K562 (cell line): ENCODE data around the gene CRKL. TPM values are rescaled to one million over a fixed set of nuclear protein-coding genes. Genes with fewer than 3 reads are reported as not detected.

Experiments
- DPF2 ChIP-seq: fragments of 450-650 bp; IDR thresholded peaks from 2 replicates; pipeline ENCODE4 v1.6.1; 2016
- ESRRA ChIP-seq: fragments of 450-650 bp; IDR thresholded peaks from 2 replicates; pipeline ENCODE4 v1.6.1; 2014; ENCODE audit warnings: low read depth, mild to moderate bottlenecking, moderate library complexity, borderline replicate concordance
- ETV6 ChIP-seq, 3 experiments: fragments of 150-350 bp in 1 of 3; sonication (generic) in 1 of 3; formaldehyde crosslinking in 1 of 3; IDR thresholded peaks; 2 replicates each; pipeline versions ENCODE4 v1.6.1 to v1.8.0; 2014 to 2022; ENCODE audit warnings: borderline replicate concordance in 2 of 3, low read depth in 2 of 3, antibody characterized with exemption in 1 of 3, low read length in 1 of 3, mild to moderate bottlenecking in 1 of 3, missing genetic modification reagents in 1 of 3
- GATAD2A ChIP-seq: fragments of 450-650 bp; IDR thresholded peaks from 2 replicates; pipeline ENCODE4 v1.6.1; 2017
- GATAD2B ChIP-seq: fragments of 450-650 bp; IDR thresholded peaks from 2 replicates; pipeline ENCODE4 v1.6.1; 2017; ENCODE audit warnings: mild to moderate bottlenecking, borderline replicate concordance
- MEIS2 ChIP-seq: fragments of 450-650 bp; IDR thresholded peaks from 2 replicates; pipeline ENCODE4 v1.6.1; 2014; ENCODE audit warnings: mild to moderate bottlenecking; ENCODE audit not compliant: partially characterized antibody
- RB1 ChIP-seq: fragments of 450-650 bp; IDR thresholded peaks from 2 replicates; pipeline ENCODE4 v1.6.1; 2017; ENCODE audit warnings: low read depth, mild to moderate bottlenecking
- RBM15 ChIP-seq: fragments of 200-400 bp; formaldehyde crosslinking; IDR thresholded peaks from 2 replicates; pipeline ENCODE4 v1.6.1; 2018; ENCODE audit warnings: mild to moderate bottlenecking, low read length, moderate library complexity; ENCODE audit not compliant: insufficient read depth
- RNF219 ChIP-seq: fragments of 250-450 bp; sonication (Bioruptor Pico); IDR thresholded peaks from 2 replicates; pipeline ENCODE4 v1.5.0; 2022; ENCODE audit warnings: mild to moderate bottlenecking
- SMARCE1 ChIP-seq: fragments of 450-650 bp; IDR thresholded peaks from 2 replicates; pipeline ENCODE4 v1.7.1; 2016; ENCODE audit warnings: mild to moderate bottlenecking
- STAG1 ChIP-seq: sonication (generic); formaldehyde crosslinking; IDR thresholded peaks from 2 replicates; pipeline ENCODE4 v1.5.0; 2020; ENCODE audit warnings: missing genetic modification reagents, borderline replicate concordance
- TAF15 ChIP-seq: fragments of 200-400 bp; formaldehyde crosslinking; IDR thresholded peaks from 2 replicates; pipeline ENCODE4 v1.6.1; 2017; ENCODE audit warnings: mild to moderate bottlenecking, low read depth, low read length, moderate library complexity
- TGIF2 ChIP-seq: sonication (generic); formaldehyde crosslinking; IDR thresholded peaks from 2 replicates; pipeline ENCODE4 v1.8.1; 2022; ENCODE audit warnings: mild to moderate bottlenecking, missing genetic modification reagents, moderate library complexity
- UBTF ChIP-seq, 2 experiments: IDR thresholded peaks; 2 replicates each; pipeline ENCODE4 v1.6.1; 2012; ENCODE audit warnings: improper control_type of control experiment in 2 of 2, low read depth in 2 of 2, low read length in 2 of 2, borderline replicate concordance in 1 of 2
- ZBTB7A ChIP-seq: IDR thresholded peaks from 2 replicates; pipeline ENCODE4 v1.6.1; 2011; ENCODE audit warnings: low read depth, mild to moderate bottlenecking, low read length, moderate library complexity, borderline replicate concordance; ENCODE audit not compliant: control insufficient read depth
- ZNF282 ChIP-seq: sonication (generic); formaldehyde crosslinking; IDR thresholded peaks from 2 replicates; pipeline ENCODE4 v1.8.1; 2023; ENCODE audit warnings: missing genetic modification reagents
- ZNF431 ChIP-seq: sonication (generic); formaldehyde crosslinking; IDR thresholded peaks from 2 replicates; pipeline ENCODE4 v1.8.0; 2022; ENCODE audit warnings: mild to moderate bottlenecking, missing genetic modification reagents
- ZNF436 ChIP-seq: fragments of 250-450, 450-650 bp; sonication (Bioruptor Pico); formaldehyde crosslinking; IDR thresholded peaks from 2 replicates; pipeline ENCODE4 v1.7.0; 2020; ENCODE audit warnings: mild to moderate bottlenecking
- polyA plus RNA-seq, 8 experiments: library from polyadenylated mRNA; depleted of rRNA in 4 of 8; stranded (reverse) in 5 of 8; unstranded in 3 of 8; fragments of >200 nt; fragmentation: Nextera tagmentation in 2 of 8; fragmentation: Illumina TruSeq in 1 of 8; extraction: Ambion mirVana in 2 of 8; extraction: Trizol in 1 of 8; gene quantifications; 2 replicates each; pipeline versions ENCODE4 v1.2.1 to v1.2.3, GENCODE V29; 2011 to 2014; ENCODE audit warnings: inconsistent platforms in 1 of 8, missing spikeins in 1 of 8
- total RNA-seq, 7 experiments: library from RNA; depleted of rRNA in 6 of 7; stranded (reverse); fragments of >200 nt in 6 of 7; fragmentation: Illumina TruSeq in 2 of 7; extraction: Trizol in 2 of 7; gene quantifications; 2 replicates each; pipeline versions ENCODE4 v1.2.1 to v1.2.3, GENCODE V29; 2011 to 2021; ENCODE audit warnings: low replicate concordance in 1 of 7
- TF ChIP-seq, protein P1 (sequence below), 2 experiments: fragments of 150-350 bp in 1 of 2; IDR thresholded peaks; 2 replicates each; pipeline ENCODE4 v1.6.1; 2012 to 2016; ENCODE audit warnings: low read depth in 2 of 2, low read length in 2 of 2, mild to moderate bottlenecking in 1 of 2, moderate library complexity in 1 of 2

Gene CRKL
- total and polyA plus RNA-seq, 9 of the 15 experiments (the other 6 are each of a cell fraction or from before 2014, with no cell fraction given) = 100 to 263 (median 124) TPM

DNA sequence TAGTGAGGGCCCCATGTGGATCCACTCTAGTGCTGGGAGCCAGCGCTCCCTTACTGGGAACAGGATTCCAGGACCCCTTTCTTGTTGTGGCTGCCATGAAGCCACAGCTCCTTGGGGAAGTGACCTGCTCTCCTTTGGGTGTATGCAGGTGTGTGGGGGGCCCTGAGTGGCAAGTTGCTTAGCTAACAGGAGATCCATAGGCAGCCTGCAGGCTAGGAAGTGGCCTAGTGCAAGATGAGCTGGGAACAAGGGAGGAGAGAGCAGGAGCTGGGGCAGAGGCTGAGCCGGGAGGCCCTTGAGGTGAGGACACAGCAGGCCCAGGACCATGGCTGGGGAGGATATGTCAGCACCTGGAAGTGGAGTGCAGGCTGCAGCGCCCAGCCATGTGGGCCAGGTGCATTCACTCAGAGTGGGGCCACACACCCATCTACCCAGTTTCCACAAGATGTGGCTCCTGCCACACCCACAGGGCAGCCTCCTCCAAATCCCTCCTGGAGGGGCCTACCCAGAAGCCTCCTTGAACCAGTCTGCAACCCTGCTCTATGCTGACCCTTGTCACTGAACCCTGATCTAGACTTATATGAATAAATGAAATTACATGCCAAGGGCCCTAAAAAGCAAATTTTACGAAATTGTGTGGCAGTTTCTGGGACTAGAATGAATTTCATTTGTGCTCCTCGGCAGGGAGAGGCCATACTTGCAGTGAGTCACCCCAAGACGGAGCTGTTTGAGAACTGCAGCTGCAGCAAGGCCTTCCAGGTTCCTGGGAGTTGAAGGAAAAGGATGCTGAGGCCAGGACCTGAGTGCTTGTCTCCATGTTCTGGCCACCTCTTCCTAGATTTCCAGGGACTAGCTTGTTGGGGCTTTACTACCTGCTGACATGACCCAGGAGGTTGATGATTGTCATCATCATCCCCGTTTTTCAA, 81.5 kb downstream of the CRKL start (continued):
- no peak for TF ChIP-seq RNF219
- TF ChIP-seq ZNF431 (CRISPR knock-in tag) = no peak
- TF ChIP-seq ZNF282 (CRISPR knock-in tag) = no peak
- TF ChIP-seq ZNF436 (CRISPR knock-in tag) = no peak; the same call in 1 of the 2 replicates
- TF ChIP-seq STAG1 (CRISPR knock-in tag) = no peak
- no peak for TF ChIP-seq SMARCE1
- TF ChIP-seq RB1 = no peak
- no peak for TF ChIP-seq GATAD2B
- TF ChIP-seq TAF15 = no peak
- no peak for TF ChIP-seq ZBTB7A
- TF ChIP-seq TGIF2 (CRISPR knock-in tag) = no peak
- no peak for TF ChIP-seq MEIS2
- TF ChIP-seq RBM15 = no peak
- no peak for TF ChIP-seq DPF2
- TF ChIP-seq GATAD2A = no peak
- no peak for TF ChIP-seq ESRRA
- TF ChIP-seq, protein P1, sequence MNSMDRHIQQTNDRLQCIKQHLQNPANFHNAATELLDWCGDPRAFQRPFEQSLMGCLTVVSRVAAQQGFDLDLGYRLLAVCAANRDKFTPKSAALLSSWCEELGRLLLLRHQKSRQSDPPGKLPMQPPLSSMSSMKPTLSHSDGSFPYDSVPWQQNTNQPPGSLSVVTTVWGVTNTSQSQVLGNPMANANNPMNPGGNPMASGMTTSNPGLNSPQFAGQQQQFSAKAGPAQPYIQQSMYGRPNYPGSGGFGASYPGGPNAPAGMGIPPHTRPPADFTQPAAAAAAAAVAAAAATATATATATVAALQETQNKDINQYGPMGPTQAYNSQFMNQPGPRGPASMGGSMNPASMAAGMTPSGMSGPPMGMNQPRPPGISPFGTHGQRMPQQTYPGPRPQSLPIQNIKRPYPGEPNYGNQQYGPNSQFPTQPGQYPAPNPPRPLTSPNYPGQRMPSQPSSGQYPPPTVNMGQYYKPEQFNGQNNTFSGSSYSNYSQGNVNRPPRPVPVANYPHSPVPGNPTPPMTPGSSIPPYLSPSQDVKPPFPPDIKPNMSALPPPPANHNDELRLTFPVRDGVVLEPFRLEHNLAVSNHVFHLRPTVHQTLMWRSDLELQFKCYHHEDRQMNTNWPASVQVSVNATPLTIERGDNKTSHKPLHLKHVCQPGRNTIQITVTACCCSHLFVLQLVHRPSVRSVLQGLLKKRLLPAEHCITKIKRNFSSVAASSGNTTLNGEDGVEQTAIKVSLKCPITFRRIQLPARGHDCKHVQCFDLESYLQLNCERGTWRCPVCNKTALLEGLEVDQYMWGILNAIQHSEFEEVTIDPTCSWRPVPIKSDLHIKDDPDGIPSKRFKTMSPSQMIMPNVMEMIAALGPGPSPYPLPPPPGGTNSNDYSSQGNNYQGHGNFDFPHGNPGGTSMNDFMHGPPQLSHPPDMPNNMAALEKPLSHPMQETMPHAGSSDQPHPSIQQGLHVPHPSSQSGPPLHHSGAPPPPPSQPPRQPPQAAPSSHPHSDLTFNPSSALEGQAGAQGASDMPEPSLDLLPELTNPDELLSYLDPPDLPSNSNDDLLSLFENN (IDR thresholded peaks at IDR 0.05; ENCODE audit: low read depth in 2 of 2, low read length in 2 of 2) = peak in 1 of 2 experiments; percentile 9; a peak in 1 of 4 replicates
- no peak for TF ChIP-seq ETV6 (IDR thresholded peaks at IDR 0.05; ENCODE audit: borderline replicate concordance in 1 of 2, low read depth in 2 of 2, low read length in 1 of 2)
- no peak for TF ChIP-seq ETV6 (CRISPR knock-in tag; IDR thresholded peaks at IDR 0.05; ENCODE audit: borderline replicate concordance)
- TF ChIP-seq UBTF (IDR thresholded peaks at IDR 0.05; ENCODE audit: borderline replicate concordance in 1 of 2, low read depth in 2 of 2, low read length in 2 of 2) = no peak
